GM21390 (cell line): ENCODE data around the gene GALM.
A peak's percentile ranks its signal among the peaks of the same experiment; 100 is the strongest.
"Not testable (repeated sequence)": the region's sequence is repeated elsewhere in the genome, so short reads cannot be mapped to it uniquely, and the experiment has no call there.

Experiments
- ATAC-seq: cut with Tn5 transposase; IDR thresholded peaks from one replicate; pipeline ENCODE4 v1.9.1; 2021; ENCODE audit not compliant: unreplicated experiment

GALM gene

DNA sequence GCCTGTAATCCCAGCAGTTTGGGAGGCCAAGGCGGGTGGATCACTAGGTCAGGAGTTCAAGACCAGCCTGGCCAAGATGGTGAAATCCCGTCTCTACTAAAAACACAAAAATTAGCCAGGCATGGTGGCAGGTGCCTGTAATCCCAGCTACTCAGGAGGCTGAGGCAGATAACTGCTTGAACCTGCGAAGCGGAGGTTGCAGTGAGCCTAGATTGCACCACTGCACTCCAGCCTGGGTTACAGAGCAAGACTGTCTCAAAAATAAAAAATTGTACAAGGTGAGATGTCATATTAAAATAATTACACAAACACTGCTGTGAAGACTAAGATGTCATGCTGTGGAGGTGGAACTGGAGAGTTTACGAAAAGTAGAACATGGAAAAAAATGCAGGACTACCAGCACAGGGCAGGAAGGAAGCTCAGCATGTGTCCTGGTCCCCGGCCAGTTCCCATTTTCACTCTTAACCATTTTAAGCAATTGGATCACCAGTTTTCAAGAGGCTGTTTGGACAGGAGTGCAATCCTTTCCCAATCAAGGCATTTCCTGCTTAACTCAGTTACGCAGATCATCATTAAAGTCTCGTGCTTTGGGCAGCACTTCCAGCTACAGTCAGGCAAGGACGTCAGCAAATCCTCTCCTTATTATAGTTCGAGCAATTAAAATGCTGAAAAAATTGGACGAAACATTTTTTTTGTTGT, 71.2 kb downstream of the GALM start:
- not testable (repeated sequence) for ATAC-seq

DNA sequence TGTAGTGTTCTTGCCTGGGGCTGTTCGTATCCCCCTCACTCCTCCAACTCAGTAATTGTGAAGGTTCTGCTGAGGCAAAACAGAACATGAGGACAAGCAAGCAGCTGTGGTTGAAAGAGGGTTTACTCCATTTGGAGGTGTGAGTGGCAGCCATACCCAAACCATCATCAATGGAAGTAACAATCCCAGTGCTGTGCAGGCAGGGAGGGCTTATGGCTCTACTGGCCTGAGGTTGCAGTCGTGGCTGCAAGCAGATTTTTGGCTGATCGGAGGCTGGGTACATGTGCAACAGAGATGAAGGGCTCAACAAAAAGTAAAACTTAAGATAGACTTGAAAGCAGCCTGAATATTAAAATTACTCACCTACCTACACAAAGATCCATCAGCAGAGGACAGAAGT, 72.0 kb downstream of the GALM start:
- no peak for ATAC-seq

GRCh38 chr2:38739524-38739923, 73.6 kb downstream of the GALM start:
- no peak for ATAC-seq

DNA sequence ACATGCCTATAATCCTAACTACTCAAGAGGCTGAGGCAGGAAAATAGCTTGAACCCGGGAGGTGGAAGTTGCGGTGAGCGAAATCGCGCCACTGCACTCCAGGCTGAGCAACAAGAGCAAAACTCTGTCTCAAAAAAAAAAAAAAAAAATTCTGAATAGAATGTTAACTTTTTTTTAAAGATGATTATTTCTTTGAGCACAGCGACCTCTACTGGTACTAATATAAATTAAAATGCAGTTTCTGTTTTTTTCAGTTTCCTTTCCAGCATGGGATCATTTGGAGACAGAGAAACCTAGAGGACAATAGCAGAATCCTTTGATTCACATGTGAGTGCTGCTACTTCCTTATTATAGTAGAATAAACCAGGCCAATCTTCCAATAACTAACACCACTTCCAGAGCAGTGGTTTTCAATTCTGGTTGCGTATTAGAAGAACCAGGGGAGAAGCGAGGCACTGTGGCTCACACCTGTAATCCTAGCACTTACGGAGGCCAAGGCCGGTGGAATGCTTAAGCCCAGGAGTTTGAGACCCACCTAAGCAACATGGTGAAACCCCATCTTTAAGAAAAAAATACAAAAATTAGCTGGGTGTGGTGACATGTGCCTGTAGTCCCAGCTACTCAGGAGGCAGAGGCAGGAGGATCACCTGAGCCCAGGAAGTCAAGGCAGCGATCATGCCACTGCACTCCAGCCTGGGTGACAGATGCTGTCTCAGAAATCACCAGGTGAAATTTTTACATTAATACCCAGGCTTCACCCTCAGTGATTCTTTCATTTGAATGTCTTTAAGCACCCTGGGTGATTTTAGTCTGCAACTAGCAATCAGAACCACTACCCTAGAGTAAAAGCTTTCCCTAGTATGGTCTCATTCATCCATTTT, 75.2 kb downstream of the GALM start:
- no peak for ATAC-seq

DNA sequence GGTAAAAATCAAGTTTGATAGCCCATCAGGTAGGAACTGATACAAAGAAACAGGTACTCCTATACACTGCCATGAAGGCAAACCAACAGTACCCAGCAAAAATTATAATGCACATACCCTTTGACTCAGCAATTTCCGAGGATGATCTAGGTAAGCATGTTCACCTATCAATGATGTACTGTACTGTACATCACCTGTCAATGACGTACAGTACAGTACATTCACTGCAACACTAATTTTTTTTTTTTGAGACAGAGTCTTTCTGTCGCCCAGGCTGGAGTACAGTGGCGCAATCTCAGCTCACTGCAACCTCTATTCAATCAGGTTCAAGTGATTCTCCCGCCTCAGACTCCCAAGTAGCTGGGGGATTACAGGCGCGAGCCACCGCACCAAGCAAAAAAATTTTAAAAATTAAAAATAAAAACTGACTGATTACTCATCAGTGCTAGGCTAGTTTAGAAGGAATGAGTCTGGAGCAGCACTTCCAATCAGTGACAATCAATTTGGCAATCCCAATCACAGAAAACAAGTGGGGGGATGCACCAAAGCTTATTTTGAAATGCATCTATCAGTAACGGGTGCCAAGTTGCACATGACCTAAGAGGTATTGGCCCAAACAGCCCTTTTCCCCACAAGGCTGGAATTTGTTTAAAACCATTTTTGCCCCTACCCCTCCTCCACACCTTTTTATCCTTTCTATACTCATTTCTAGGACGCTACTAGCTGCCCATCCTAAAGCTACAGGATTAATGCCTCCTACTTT, 77.1 kb downstream of the GALM start:
- no peak for ATAC-seq

DNA sequence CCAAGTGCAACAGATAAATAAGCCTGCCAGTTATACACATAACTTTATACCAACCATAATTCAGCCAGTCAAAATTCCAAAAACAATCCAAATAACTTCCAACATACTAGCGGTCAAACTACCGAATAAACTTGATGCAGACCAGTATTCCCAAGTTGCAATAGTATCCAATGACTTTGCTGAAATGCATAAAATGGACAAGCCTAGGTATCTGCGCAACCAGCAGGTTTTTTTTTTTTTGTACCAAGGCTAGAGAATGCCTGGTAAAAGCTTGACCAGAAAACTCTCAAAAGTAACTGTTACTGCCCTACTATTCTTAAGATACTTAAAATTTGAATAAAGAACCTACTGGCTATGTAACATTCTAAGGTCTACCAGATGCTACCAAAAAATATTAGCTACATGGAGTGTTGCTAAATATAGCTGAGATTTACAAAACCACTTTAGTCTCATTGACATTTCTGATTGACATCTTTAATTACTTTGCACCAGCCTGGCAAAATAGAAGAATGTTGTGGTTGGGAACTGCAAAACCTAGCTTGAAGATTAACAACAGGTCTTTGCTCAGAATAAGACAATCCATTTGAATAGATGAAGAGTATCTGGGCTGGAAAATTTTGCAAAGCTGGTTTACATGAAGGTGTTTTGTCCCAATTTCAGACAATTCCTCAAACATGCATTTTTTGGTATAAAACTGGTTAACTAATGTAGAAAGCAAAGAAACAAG, 77.9 kb downstream of the GALM start:
- no peak for ATAC-seq

- no peak for ATAC-seq
These were observed 78.5 kb downstream of the GALM start for GRCh38 chr2:38744399-38744780.

GRCh38 chr2:38745267-38745666, 79.4 kb downstream of the GALM start:
- ATAC-seq, result no peak

DNA sequence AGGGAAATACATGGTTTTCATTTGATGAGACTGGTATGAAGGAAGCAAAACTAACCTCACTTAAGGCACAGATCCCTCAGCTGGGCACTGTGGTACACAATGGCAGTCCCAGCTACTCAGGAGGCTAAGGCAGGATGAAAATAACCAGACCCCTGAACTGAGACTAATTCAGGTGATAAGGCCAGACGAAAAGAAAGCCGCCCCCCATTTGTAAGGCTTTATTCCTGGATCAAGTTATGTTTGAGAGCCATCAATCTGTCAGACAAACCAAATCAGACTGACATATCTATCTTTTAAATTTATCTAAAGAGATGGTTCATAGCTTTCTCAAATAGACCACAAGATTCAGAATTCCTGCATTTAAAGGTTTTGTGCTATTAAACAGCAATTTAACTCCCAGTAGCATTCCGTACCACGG, 81.1 kb downstream of the GALM start:
- no peak for ATAC-seq

- ATAC-seq, result no peak
These were observed 81.9 kb downstream of the GALM start for GRCh38 chr2:38747819-38748218.

GRCh38 chr2:38748391-38748790, 82.5 kb downstream of the GALM start:
- no peak for ATAC-seq

DNA sequence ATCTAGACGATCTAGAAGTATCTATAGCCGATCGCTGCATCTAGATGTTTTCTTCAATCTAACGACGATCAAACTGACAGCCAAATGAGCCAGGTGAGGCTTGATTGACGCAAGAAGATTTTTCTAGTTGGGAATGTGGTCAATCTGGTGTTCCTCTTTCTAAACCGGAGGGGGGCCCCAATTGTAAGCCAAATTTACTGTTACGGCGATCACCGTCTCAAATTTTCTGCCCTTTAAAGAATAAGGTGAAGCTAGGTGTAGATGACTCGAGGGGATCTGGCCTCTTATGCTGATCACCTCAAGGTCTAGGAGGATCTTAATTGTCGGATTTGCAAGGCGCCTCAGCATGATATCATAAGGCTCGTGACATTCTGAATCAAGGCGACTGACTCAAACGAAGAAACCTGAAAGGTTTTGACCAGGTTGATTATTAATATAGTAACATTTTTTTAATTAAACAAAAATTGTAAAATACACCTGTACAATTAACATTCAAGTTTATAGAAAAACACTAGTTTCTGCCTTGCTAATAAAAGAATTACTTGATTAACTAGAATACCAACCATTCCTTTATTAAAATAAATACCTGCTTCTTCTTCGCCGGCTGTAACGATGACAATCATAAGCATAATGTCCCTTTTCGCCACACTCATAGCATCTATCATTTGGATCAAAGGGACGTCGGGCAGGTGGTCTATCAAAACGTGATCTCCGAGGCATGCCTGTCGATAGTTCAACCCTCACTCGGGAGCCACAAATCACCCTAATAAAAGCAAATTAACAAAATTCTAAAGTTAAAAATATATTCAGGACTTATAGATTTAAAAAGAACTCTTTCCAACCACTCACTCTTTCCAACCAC, 83.3 kb downstream of the GALM start:
- no peak for ATAC-seq

GRCh38 chr2:38750011-38750890, 84.3 kb downstream of the GALM start:
- ATAC-seq, result peak; percentile 40

DNA sequence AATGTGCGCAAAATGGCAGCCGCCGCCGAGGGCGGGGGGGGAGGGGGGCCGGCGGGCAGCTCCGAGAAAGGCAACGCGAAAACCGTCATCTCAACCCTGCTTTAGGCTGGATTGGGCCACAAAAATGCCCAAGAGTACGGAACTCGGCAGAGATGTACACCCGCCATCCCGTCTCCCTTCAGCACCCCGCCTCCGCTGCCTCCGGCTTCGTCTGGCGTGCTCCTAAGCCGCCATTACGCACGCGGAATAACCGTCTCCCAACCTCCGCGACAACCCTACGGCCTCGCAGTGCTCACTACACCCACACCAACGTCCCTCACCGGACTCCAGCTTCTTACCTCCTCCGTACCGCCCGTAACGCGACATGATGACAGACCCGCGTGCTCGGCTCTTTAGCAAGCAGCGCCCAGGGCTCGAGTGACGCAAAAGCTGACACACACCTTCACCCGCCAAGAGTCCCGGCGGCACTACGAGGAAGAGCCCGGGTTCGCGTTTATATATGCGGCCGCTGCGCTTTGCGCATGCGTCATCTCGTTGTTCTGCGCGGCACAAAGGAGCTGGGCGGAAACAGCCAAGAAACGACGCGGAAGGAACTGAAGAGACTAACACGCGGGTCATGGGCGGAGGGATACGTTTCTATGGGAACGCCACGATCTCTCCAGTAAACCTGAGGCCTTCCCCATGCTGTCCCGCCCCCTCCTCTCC, 85.1 kb downstream of the GALM start, which contains the start of gene SRSF7:
SRSF7 (minus strand) TSS at position 471 of the 705 bp plus-strand sequence; CDS start at position 366, 105 bp downstream.
- ATAC-seq, result peak; percentile 77

DNA sequence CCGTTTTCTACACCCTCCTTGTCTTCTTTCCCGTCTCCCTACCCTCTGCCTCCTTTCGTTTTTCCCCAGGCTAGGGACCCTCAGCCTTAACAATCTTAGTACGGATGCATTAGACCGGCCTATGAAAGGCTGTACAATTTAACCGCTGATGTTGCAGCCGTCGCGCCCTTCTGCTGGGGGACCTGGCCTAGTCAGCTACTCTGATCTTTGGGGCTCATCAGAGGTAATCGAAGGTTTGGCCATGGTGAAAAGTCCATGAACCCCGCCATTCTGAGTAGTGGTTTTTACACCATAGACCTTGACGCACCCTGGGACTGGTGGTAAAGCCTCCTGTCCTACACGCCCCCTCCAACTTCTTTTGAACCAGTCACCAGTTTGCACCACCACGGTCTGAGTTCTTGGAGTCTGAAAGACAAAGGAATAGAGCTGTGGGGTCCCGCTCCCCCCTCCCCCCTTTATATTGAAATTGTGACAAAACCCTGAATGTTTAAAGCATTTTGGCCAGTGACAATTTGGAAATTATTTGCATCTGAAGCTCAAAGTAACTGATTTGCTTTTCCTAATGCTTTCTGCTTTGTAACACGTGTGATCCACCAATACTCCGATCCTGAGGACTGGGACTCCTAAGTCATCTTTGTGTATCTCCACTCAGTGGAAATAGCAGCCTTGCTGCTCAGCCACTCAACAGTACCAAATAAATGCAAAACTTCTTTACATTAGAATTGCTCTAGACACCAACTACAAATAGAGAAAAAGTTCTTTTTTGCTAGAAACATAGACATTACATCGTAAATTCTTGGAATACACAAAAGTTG, 85.9 kb downstream of the GALM start:
- ATAC-seq, result no peak

- ATAC-seq, result no peak
These were observed 88.1 kb downstream of the GALM start for GRCh38 chr2:38754049-38754448.

GRCh38 chr2:38754506-38754905, 88.6 kb downstream of the GALM start:
- ATAC-seq, result no peak
